ENCODE data around the gene IFT27.
A peak's percentile ranks its signal among the peaks of the same experiment; 100 is the strongest.

The IFT27 gene

GRCh38 chr22:36775964-36776669 lies at the start of gene IFT27:
Gene IFT27 (minus strand): TSS chr22:36776119. CDS start chr22:36775707, 412 bp downstream.
- peak; percentile 100 for DNase-seq (ENCODE audit: low read depth, low spot score)

- no peak for DNase-seq (ENCODE audit: low read depth, low spot score)
Observed at GRCh38 chr22:36824655-36825054, 48.7 kb upstream of the IFT27 start.

- peak; percentile 3 for DNase-seq (ENCODE audit: low read depth, low spot score)
Observed at GRCh38 chr22:36823186-36823839, 47.4 kb upstream of the IFT27 start.

GRCh38 chr22:36822581-36822980 lies 46.7 kb upstream of the IFT27 start:
- no peak for DNase-seq (ENCODE audit: low read depth, low spot score)

GRCh38 chr22:36819112-36819511 lies 43.2 kb upstream of the IFT27 start:
- no peak for DNase-seq (ENCODE audit: low read depth, low spot score)

GRCh38 chr22:36818010-36818642 lies 42.2 kb upstream of the IFT27 start:
- DNase-seq (ENCODE audit: low read depth, low spot score): no peak

- DNase-seq (ENCODE audit: low read depth, low spot score): no peak
Observed at GRCh38 chr22:36817525-36817848, 41.6 kb upstream of the IFT27 start.

- DNase-seq (ENCODE audit: low read depth, low spot score): peak; percentile 3
Observed at GRCh38 chr22:36816636-36817524, 41.0 kb upstream of the IFT27 start, which contains the start of gene PVALB. Gene PVALB (minus strand): TSS chr22:36817035. CDS start chr22:36817005, 30 bp downstream.

GRCh38 chr22:36816339-36816635 lies 40.4 kb upstream of the IFT27 start:
- DNase-seq (ENCODE audit: low read depth, low spot score): no peak

GRCh38 chr22:36815558-36816338 lies 39.8 kb upstream of the IFT27 start:
- no peak for DNase-seq (ENCODE audit: low read depth, low spot score)

GRCh38 chr22:36814801-36815200 lies 38.9 kb upstream of the IFT27 start:
- no peak for DNase-seq (ENCODE audit: low read depth, low spot score)

- no peak for DNase-seq (ENCODE audit: low read depth, low spot score)
Observed at GRCh38 chr22:36811094-36811800, 35.3 kb upstream of the IFT27 start.

- DNase-seq (ENCODE audit: low read depth, low spot score): no peak
Observed at GRCh38 chr22:36809351-36809750, 33.4 kb upstream of the IFT27 start.

GRCh38 chr22:36808721-36809344 lies 32.9 kb upstream of the IFT27 start:
- no peak for DNase-seq (ENCODE audit: low read depth, low spot score)

GRCh38 chr22:36807627-36808026 lies 31.7 kb upstream of the IFT27 start:
- DNase-seq (ENCODE audit: low read depth, low spot score): no peak

- DNase-seq (ENCODE audit: low read depth, low spot score): no peak
Observed at GRCh38 chr22:36806835-36807234, 30.9 kb upstream of the IFT27 start.

GRCh38 chr22:36803358-36803757 lies 27.4 kb upstream of the IFT27 start:
- DNase-seq (ENCODE audit: low read depth, low spot score): no peak

GRCh38 chr22:36798674-36799066 lies 22.8 kb upstream of the IFT27 start:
- DNase-seq (ENCODE audit: low read depth, low spot score): no peak

GRCh38 chr22:36797911-36798673 lies 22.2 kb upstream of the IFT27 start:
- no peak for DNase-seq (ENCODE audit: low read depth, low spot score)

All from smooth muscle cell of the brain vasculature (primary cell).